ENCODE measurements around the gene TPST2.

Gene TPST2

GRCh38 chr22:26610072-26610958 lies 20.4 kb upstream of the TPST2 start:
- no peak for DNase-seq

- DNase-seq, result no peak
Observed at GRCh38 chr22:26609287-26609686, 19.4 kb upstream of the TPST2 start.

- DNase-seq, result no peak
Observed at GRCh38 chr22:26608129-26608528, 18.2 kb upstream of the TPST2 start.

- DNase-seq, result no peak
Observed at GRCh38 chr22:26606611-26607010, 16.7 kb upstream of the TPST2 start.

- DNase-seq, result no peak
Observed at GRCh38 chr22:26604368-26604767, 14.4 kb upstream of the TPST2 start.

- no peak for DNase-seq
Observed at GRCh38 chr22:26602127-26602526, 12.2 kb upstream of the TPST2 start.

- DNase-seq, result no peak
Observed at GRCh38 chr22:26601726-26602125, 11.8 kb upstream of the TPST2 start.

GRCh38 chr22:26599505-26599904 lies 9.6 kb upstream of the TPST2 start:
- DNase-seq, result no peak

- DNase-seq, result no peak
Observed at GRCh38 chr22:26597480-26597879, 7.5 kb upstream of the TPST2 start.

GRCh38 chr22:26597026-26597425 lies 7.1 kb upstream of the TPST2 start:
- no peak for DNase-seq

- no peak for DNase-seq
Observed at GRCh38 chr22:26593763-26594162, 3.8 kb upstream of the TPST2 start.

GRCh38 chr22:26592421-26592891 lies 2.5 kb upstream of the TPST2 start:
- DNase-seq, result no peak

- no peak for DNase-seq
Observed at GRCh38 chr22:26589367-26589844, 526 bp downstream of the TPST2 start.

- no peak for DNase-seq
Observed at GRCh38 chr22:26588729-26589366, 1.1 kb downstream of the TPST2 start.

GRCh38 chr22:26587991-26588613 lies 1.8 kb downstream of the TPST2 start:
- DNase-seq, result no peak

GRCh38 chr22:26586556-26587325 lies 3.2 kb downstream of the TPST2 start:
- DNase-seq, result no peak

GRCh38 chr22:26585104-26585790 lies 4.7 kb downstream of the TPST2 start:
- DNase-seq, result no peak

- DNase-seq, result no peak
Observed at GRCh38 chr22:26584010-26584409, 5.9 kb downstream of the TPST2 start.

- no peak for DNase-seq
Observed at GRCh38 chr22:26581633-26582168, 8.2 kb downstream of the TPST2 start.

- DNase-seq, result no peak
Observed at GRCh38 chr22:26581026-26581425, 8.9 kb downstream of the TPST2 start.

GRCh38 chr22:26580240-26580962 lies 9.5 kb downstream of the TPST2 start:
- DNase-seq, result no peak

Measured in NCI-H187 (cell line).